ENCODE results near the gene MSANTD1.

MSANTD1 gene

GRCh38 chr4:3248178-3248480 is 830 bp upstream of the MSANTD1 start:
- DNase-seq (ENCODE audit: low read depth in 3 of 3) = no peak

GRCh38 chr4:3249711-3250437 is 915 bp downstream of the MSANTD1 start:
- DNase-seq (ENCODE audit: low read depth in 3 of 3) = no peak

- no peak for DNase-seq (ENCODE audit: low read depth in 3 of 3)
Observed at GRCh38 chr4:3250438-3250955, 1.5 kb downstream of the MSANTD1 start.

- DNase-seq (ENCODE audit: low read depth in 3 of 3) = no peak
Observed at GRCh38 chr4:3250956-3251690, 2.2 kb downstream of the MSANTD1 start.

- DNase-seq (ENCODE audit: low read depth in 3 of 3) = no peak
Observed at GRCh38 chr4:3251691-3252479, 2.9 kb downstream of the MSANTD1 start.

GRCh38 chr4:3252480-3252828 is 3.5 kb downstream of the MSANTD1 start:
- DNase-seq (ENCODE audit: low read depth in 3 of 3) = no peak

GRCh38 chr4:3252831-3253641 is 4.1 kb downstream of the MSANTD1 start:
- no peak for DNase-seq (ENCODE audit: low read depth in 3 of 3)

- no peak for DNase-seq (ENCODE audit: low read depth in 3 of 3)
Observed at GRCh38 chr4:3253808-3254207, 4.8 kb downstream of the MSANTD1 start.

- no peak for DNase-seq (ENCODE audit: low read depth in 3 of 3)
Observed at GRCh38 chr4:3254302-3255131, 5.6 kb downstream of the MSANTD1 start.

GRCh38 chr4:3255611-3256186 is 6.7 kb downstream of the MSANTD1 start:
- DNase-seq (ENCODE audit: low read depth in 3 of 3) = no peak

GRCh38 chr4:3256230-3257102 is 7.5 kb downstream of the MSANTD1 start:
- no peak for DNase-seq (ENCODE audit: low read depth in 3 of 3)

- DNase-seq (ENCODE audit: low read depth in 3 of 3) = no peak
Observed at GRCh38 chr4:3257103-3257555, 8.2 kb downstream of the MSANTD1 start.

- DNase-seq (ENCODE audit: low read depth in 3 of 3) = no peak
Observed at GRCh38 chr4:3257556-3258482, 8.9 kb downstream of the MSANTD1 start.

GRCh38 chr4:3261411-3262207 is 12.7 kb downstream of the MSANTD1 start:
- DNase-seq (ENCODE audit: low read depth in 3 of 3) = no peak

- DNase-seq (ENCODE audit: low read depth in 3 of 3) = no peak
Observed at GRCh38 chr4:3262208-3263052, 13.5 kb downstream of the MSANTD1 start.

- no peak for DNase-seq (ENCODE audit: low read depth in 3 of 3)
Observed at GRCh38 chr4:3263053-3263875, 14.3 kb downstream of the MSANTD1 start.
